BJ (cell line): ENCODE measurements around the gene RBFOX1. TPM values are rescaled to one million over a fixed set of nuclear protein-coding genes. Genes with fewer than 3 reads are reported as not detected.

Source experiments
- CTCF ChIA-PET: fragments of 350-600 bp; formaldehyde crosslinking; extraction: SDS; loops from one replicate; lab custom pipeline; 2021; ENCODE audit warnings: antibody characterized with exemption, inconsistent platforms; lab: Yijun Ruan, JAX
- POLR2A ChIA-PET: fragments of 300-600 bp; sonication (Branson Sonifier 250); formaldehyde crosslinking; extraction: SDS; loops from one replicate; lab custom pipeline; 2021; ENCODE audit warnings: antibody characterized with exemption; lab: Charles Lee
- DNase-seq: peaks from one replicate; pipeline ENCODE4 v3.0.0-alpha.2; 2011; ENCODE audit warnings: low read depth
- H3K27me3 ChIP-seq: 2 replicates; pipeline ENCODE4 v1.6.0; 2011; ENCODE audit warnings: low read length; ENCODE audit not compliant: control insufficient read depth, insufficient read depth
- H3K36me3 ChIP-seq: 2 replicates; pipeline ENCODE4 v1.5.1; 2011; ENCODE audit warnings: low read length; ENCODE audit not compliant: control insufficient read depth, insufficient read depth
- H3K4me3 ChIP-seq: 2 replicates; pipeline ENCODE4 v1.5.1; 2011; ENCODE audit warnings: low read depth, mild to moderate bottlenecking, control low read depth, low read length
- CTCF ChIP-seq: IDR thresholded peaks from 2 replicates; pipeline ENCODE4 v1.5.1; 2011; ENCODE audit warnings: low read depth, mild to moderate bottlenecking, control low read depth, inconsistent platforms, low read length, moderate library complexity; ENCODE audit not compliant: insufficient read depth
- polyA plus RNA-seq: library from polyadenylated mRNA; depleted of rRNA; stranded (reverse); fragments of >200 nt; gene quantifications from 2 replicates; pipeline ENCODE4 v1.2.3, GENCODE V29; 2011

The RBFOX1 gene
- polyA plus RNA-seq, 1 experiment, result not detected

- H3K27me3 ChIP-seq, result no peaks in the 10 kb centered on the region
- ChIA-PET CTCF (no interaction called here), POLR2A (no interaction called here)
- no peak overlapping the region for H3K4me3 ChIP-seq
- no peaks in the 10 kb centered on the region for H3K36me3 ChIP-seq
- no peak for DNase-seq
- no peak for TF ChIP-seq CTCF
These were observed 43.6 kb downstream of the RBFOX1 start for GRCh38 chr16:7376227-7376626.

GRCh38 chr16:7377231-7377630 is 44.6 kb downstream of the RBFOX1 start:
- no peak overlapping the region for H3K4me3 ChIP-seq

DNA sequence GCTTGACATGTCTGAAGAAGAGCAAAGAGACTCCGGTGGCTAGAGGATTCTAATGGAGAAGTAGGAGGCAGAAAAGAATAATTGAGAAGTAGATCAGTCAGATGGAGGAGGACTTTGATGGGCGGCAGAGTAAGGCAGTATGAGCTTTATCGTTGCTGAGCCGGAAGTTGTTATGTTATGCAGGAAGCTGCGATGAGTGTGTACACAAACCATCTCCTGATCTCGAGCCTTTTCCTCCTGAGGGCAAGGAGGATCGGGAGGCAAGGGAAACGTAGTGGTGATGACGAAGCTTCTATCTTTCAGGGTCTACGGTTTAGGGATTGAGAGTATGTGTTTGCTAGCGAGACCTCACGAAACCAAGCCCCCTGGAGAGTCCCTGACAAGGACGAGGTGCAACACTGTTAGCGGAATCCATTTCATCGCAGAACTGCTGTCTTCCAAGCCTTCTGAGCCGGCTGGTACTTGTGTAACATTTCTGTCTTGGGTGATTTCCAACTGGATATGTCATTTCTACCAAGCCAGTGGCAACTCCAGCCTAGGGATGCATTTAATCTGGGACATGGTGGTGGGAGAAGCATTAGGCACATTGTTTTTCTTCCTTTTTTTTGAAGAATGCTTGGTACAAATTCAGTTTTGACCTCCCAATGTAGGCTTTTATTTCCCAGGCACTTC is 45.5 kb downstream of the RBFOX1 start:
- no peaks in the 10 kb centered on the region for H3K36me3 ChIP-seq
- ChIA-PET POLR2A (no interaction called here), CTCF (no interaction called here)
- DNase-seq, result no peak
- no peak overlapping the region for H3K4me3 ChIP-seq
- no peak for TF ChIP-seq CTCF
- no peaks in the 10 kb centered on the region for H3K27me3 ChIP-seq

More at GRCh38 chr16:7377231-7377630, 44.6 kb downstream of the RBFOX1 start:
- Histone ChIP-seq H3K27me3 (no peaks in the 10 kb centered on the region), H3K36me3 (no peaks in the 10 kb centered on the region)
- no peak for TF ChIP-seq CTCF
- ChIA-PET POLR2A (no interaction called here), CTCF (no interaction called here)
- DNase-seq, result no peak

DNA sequence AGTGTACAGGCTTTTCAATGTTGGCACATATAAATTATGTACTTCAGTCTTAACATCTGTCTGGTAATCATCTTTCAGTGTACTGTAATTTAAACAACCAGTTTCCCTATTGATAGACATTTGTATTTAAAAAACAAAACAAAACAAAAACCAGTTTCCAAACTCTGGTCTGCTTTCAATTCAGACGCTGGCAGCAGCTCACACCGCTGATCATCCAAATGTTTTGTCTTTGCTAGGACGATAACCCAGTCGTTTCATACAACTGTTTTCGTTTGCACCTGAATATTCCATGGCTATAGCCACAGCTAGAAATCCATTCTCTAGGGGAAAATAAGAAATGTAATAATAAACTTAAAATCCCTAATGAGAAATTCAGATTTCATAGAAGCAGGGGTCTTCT is 47.8 kb downstream of the RBFOX1 start:
- H3K4me3 ChIP-seq, result no peak overlapping the region
- TF ChIP-seq CTCF, result no peak
- no peaks in the 10 kb centered on the region for H3K27me3 ChIP-seq
- POLR2A ChIA-PET, result no interaction called here
- DNase-seq, result no peak
- no peaks in the 10 kb centered on the region for H3K36me3 ChIP-seq
- CTCF ChIA-PET, result no interaction called here

DNA sequence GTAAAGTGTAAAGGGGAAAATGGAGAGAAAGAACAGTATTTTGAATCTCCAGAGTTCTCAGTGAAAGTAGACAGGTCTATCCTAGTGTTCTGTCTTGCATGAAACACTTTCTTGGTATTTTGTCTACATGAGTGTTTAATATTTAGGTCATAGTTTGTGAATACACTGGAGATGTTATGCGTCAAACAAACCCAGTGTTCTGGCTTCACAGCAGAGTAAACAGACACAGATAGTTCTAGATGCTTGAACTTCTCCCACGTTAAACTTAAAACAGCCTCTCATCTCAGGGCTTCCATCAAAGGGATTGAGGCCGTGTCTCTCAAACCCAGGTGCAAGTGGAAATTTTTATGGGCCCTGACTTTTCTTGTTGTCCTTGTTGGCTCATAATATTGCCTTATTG is 48.3 kb downstream of the RBFOX1 start:
- TF ChIP-seq CTCF, result no peak
- H3K27me3 ChIP-seq, result no peaks in the 10 kb centered on the region
- H3K4me3 ChIP-seq, result no peak overlapping the region
- DNase-seq, result no peak
- no peaks in the 10 kb centered on the region for H3K36me3 ChIP-seq
- POLR2A ChIA-PET, result no interaction called here
- CTCF ChIA-PET, result no interaction called here
